Sigmoid colon (tissue), 7 donors: ENCODE measurements around the gene SPAM1. TPM values are rescaled to one million over a fixed set of nuclear protein-coding genes. Genes with fewer than 3 reads are reported as not detected.

Experiments used
- DNase-seq: peaks from one replicate; pipeline ENCODE4 v3.0.0-alpha.2; 2019
- H3K27ac ChIP-seq, 4 donors: fragments of 200-600 bp; sonication (generic); one replicate each; pipeline ENCODE4 v1.5.1; 2016 to 2019; ENCODE audit warnings: mild to moderate bottlenecking in 1 of 4
- H3K27me3 ChIP-seq, 3 donors: fragments of 200-600 bp; sonication (generic); one replicate each; pipeline ENCODE4 v1.5.1; 2019; ENCODE audit warnings: mild to moderate bottlenecking in 1 of 3
- H3K36me3 ChIP-seq, 4 donors: fragments of 200-600 bp; sonication (generic); one replicate each; pipeline ENCODE4 v1.5.1; 2016 to 2019
- H3K4me1 ChIP-seq, 4 donors: fragments of 200-600 bp; sonication (generic); one replicate each; pipeline ENCODE4 v1.5.1; 2017 to 2019
- H3K4me3 ChIP-seq, 4 donors: fragments of 200-600 bp; sonication (generic); one replicate each; pipeline ENCODE4 v1.5.1; 2017 to 2019; ENCODE audit warnings: mild to moderate bottlenecking in 2 of 4, moderate library complexity in 1 of 4
- H3K9me3 ChIP-seq, 4 donors: fragments of 200-600 bp in 3 of 4; sonication (generic) in 3 of 4; one replicate each; pipeline versions ENCODE4 v1.5.1 to v1.6.1; 2013 to 2019
- EP300 ChIP-seq, 4 donors: sonication (generic); formaldehyde crosslinking; IDR thresholded peaks; one replicate each; pipeline ENCODE4 v1.6.1; 2017; ENCODE audit warnings: antibody characterized with exemption in 4 of 4
- POLR2A ChIP-seq, 2 donors: fragments of 450-650 bp; IDR thresholded peaks; one replicate each; pipeline ENCODE4 v1.6.1; 2016; ENCODE audit warnings: antibody characterized with exemption in 2 of 2, mild to moderate bottlenecking in 2 of 2, moderate library complexity in 2 of 2
- POLR2AphosphoS5 ChIP-seq, 4 donors: sonication (generic); formaldehyde crosslinking; IDR thresholded peaks; one replicate each; pipeline ENCODE4 v1.6.1; 2017; ENCODE audit warnings: antibody characterized with exemption in 4 of 4
- WGBS, 2 donors: extraction: QIAGEN DNeasy Blood & Tissue Kit; methylation state at CpG; one replicate each; pipeline ENCODE4 v1.1.7; 2013; 5-methylcytosine and 5-hydroxymethylcytosine counted together
- intact Hi-C: fragments of 100-400 bp; cut with DNase I; formaldehyde crosslinking; loops from one replicate; pipeline ENCODE4 v1.15.1; 2023
- polyA plus RNA-seq, 3 donors: library from polyadenylated mRNA; stranded (reverse); fragments of 200-250 nt; gene quantifications; one replicate each; pipeline ENCODE4 v1.2.3, GENCODE V29; 2013
- total RNA-seq, 4 donors: library from RNA; depleted of rRNA; stranded (reverse); fragments of >200 nt; gene quantifications; one replicate each; pipeline ENCODE4 v1.1.0, GENCODE V29; 2016
- TF ChIP-seq, protein P1 (sequence below), 4 experiments: fragments of 450-650 bp in 3 of 4; fragments of 200-600 bp in 1 of 4; IDR thresholded peaks; one replicate each; pipeline ENCODE4 v1.5.1; 2016 to 2019; ENCODE audit warnings: antibody characterized with exemption in 4 of 4, mild to moderate bottlenecking in 3 of 4, moderate library complexity in 2 of 4
- donor health status: healthy with polysubstance abuse.
- donor health status: Bipolar disorder and iron deficiency.
- donor health status: healthy.

SPAM1 gene, protein sequence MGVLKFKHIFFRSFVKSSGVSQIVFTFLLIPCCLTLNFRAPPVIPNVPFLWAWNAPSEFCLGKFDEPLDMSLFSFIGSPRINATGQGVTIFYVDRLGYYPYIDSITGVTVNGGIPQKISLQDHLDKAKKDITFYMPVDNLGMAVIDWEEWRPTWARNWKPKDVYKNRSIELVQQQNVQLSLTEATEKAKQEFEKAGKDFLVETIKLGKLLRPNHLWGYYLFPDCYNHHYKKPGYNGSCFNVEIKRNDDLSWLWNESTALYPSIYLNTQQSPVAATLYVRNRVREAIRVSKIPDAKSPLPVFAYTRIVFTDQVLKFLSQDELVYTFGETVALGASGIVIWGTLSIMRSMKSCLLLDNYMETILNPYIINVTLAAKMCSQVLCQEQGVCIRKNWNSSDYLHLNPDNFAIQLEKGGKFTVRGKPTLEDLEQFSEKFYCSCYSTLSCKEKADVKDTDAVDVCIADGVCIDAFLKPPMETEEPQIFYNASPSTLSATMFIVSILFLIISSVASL
- not detected for total RNA-seq
- not detected for polyA plus RNA-seq

DNA sequence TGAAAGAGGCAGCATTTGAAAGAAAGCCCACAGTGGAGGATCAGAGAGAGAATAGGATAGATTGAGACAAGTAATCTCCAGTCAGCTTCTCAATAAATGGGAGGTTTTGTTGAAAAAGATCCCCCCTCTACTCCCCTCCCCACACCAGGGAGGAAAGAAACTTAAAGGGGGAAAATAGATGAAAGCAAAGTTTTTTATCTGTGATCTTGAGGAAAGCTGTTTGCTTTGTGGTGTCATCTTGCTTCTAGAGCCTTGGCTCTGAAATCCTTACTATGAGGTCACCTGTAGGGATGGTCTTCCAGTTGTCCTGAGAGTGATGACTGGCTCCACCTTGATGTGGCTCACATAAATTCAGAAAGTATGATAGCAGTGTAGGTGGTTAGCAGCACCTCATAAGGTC, at the start of gene SPAM1:
Gene SPAM1, plus strand, starts transcription at position 301 of the 400 bp plus-strand sequence. CDS start 28,330 bp downstream, outside the sequence.
- H3K4me1 ChIP-seq = no peaks in the 10 kb centered on the region
- DNase-seq = no peak
- H3K9me3 ChIP-seq = no peaks in the 10 kb centered on the region
- H3K27me3 ChIP-seq = no peaks in the 10 kb centered on the region
- no peak within 1 kb of the TSS for H3K27ac ChIP-seq
- H3K36me3 ChIP-seq = no peaks in the 10 kb centered on the region
- intact Hi-C loops = no loop called here
- TF ChIP-seq, protein P1, sequence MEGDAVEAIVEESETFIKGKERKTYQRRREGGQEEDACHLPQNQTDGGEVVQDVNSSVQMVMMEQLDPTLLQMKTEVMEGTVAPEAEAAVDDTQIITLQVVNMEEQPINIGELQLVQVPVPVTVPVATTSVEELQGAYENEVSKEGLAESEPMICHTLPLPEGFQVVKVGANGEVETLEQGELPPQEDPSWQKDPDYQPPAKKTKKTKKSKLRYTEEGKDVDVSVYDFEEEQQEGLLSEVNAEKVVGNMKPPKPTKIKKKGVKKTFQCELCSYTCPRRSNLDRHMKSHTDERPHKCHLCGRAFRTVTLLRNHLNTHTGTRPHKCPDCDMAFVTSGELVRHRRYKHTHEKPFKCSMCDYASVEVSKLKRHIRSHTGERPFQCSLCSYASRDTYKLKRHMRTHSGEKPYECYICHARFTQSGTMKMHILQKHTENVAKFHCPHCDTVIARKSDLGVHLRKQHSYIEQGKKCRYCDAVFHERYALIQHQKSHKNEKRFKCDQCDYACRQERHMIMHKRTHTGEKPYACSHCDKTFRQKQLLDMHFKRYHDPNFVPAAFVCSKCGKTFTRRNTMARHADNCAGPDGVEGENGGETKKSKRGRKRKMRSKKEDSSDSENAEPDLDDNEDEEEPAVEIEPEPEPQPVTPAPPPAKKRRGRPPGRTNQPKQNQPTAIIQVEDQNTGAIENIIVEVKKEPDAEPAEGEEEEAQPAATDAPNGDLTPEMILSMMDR (IDR thresholded peaks at IDR 0.05) = no peak
- TF ChIP-seq EP300 (IDR thresholded peaks at IDR 0.05) = no peak
- TF ChIP-seq POLR2A (IDR thresholded peaks at IDR 0.05) = no peak
- no peak for TF ChIP-seq POLR2AphosphoS5 (IDR thresholded peaks at IDR 0.05)
- H3K4me3 ChIP-seq = no peak within 1 kb of the TSS

DNA sequence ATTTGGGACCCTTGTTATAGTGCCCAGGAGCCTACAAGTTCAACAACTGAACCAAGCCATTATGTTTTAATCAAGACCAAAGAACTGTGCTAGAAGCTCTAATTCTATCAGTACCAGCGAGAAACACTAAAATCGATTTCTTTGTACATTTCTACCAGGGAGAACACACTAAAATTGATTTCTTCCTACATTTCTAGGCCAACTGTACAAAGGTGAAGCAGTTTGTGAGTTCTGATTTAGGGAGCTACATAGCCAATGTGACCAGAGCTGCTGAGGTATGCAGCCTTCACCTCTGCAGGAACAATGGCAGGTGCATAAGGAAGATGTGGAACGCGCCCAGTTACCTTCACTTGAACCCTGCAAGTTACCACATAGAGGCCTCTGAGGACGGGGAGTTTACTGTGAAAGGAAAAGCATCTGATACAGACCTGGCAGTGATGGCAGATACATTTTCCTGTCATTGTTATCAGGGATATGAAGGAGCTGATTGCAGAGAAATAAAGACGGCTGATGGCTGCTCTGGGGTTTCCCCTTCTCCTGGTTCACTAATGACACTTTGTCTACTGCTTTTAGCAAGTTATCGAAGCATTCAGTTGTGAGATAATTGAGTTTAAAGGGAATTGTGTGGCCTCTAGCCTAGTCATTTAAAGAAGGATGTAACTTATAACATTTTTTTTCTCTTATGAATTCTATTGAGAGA, 48.3 kb upstream of the SPAM1 start:
- H3K36me3 ChIP-seq = no peaks in the 10 kb centered on the region
- WGBS, 2 donors = 80 to 86% methylated on average over 7 of the region's 7 CpGs
- H3K27ac ChIP-seq = no peak overlapping the region
- TF ChIP-seq, protein P1 (IDR thresholded peaks at IDR 0.05) = no peak
- TF ChIP-seq EP300 (IDR thresholded peaks at IDR 0.05) (no peak), POLR2A (IDR thresholded peaks at IDR 0.05) (no peak), POLR2AphosphoS5 (IDR thresholded peaks at IDR 0.05) (no peak)
- H3K9me3 ChIP-seq = no peaks in the 10 kb centered on the region
- H3K4me3 ChIP-seq = no peak overlapping the region
- intact Hi-C loops = no loop called here
- no peak for DNase-seq
- no peaks in the 10 kb centered on the region for H3K4me1 ChIP-seq
- H3K27me3 ChIP-seq = no peaks in the 10 kb centered on the region

DNA sequence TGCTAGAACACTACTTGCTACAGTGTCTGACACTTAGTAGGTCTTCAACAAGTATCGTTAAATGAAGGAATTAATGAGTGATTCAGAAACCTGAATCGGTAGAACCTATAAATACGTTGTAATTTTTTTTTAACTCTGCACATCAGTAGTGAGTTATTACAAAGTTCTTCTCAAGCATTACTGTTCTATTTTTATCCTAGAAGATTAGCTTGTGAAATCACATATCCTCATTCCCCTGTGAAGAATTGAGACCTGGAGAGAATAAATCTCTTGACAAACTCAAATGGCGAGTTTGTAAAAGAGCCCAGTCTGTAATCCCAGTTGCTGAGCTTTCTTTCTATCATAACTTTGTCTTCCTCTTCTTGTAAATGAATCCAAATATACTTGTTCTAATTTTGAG, 45.4 kb upstream of the SPAM1 start:
- no peak overlapping the region for H3K4me3 ChIP-seq
- WGBS, 2 donors = 86 to 93% methylated on average over 4 of the region's 4 CpGs
- intact Hi-C loops = no loop called here
- H3K27me3 ChIP-seq = no peaks in the 10 kb centered on the region
- no peaks in the 10 kb centered on the region for H3K36me3 ChIP-seq
- DNase-seq = no peak
- TF ChIP-seq, protein P1 (IDR thresholded peaks at IDR 0.05) = no peak
- TF ChIP-seq POLR2AphosphoS5 (IDR thresholded peaks at IDR 0.05) (no peak), POLR2A (IDR thresholded peaks at IDR 0.05) (no peak), EP300 (IDR thresholded peaks at IDR 0.05) (no peak)
- H3K27ac ChIP-seq = no peak overlapping the region
- H3K4me1 ChIP-seq = no peaks in the 10 kb centered on the region
- H3K9me3 ChIP-seq = no peaks in the 10 kb centered on the region

DNA sequence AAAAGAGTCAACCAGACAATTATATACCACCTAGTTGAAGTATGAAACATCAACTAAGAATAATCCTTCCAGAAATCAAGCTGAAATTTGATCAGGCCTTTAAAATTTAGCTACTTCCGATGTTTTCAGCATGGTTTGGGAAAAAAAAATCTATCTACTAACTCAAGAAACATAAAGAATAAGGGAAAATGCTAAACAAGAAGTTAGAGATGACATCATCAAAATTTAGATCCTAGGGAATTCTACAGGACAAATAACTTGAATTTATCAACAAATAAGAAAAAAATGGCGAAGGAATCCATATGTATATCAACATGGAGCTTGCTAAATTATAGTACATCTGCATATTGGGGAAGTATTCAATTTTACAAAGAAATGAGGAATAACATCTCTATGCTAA, 43.7 kb upstream of the SPAM1 start:
- no peaks in the 10 kb centered on the region for H3K36me3 ChIP-seq
- H3K9me3 ChIP-seq = no peaks in the 10 kb centered on the region
- no peaks in the 10 kb centered on the region for H3K4me1 ChIP-seq
- no peak overlapping the region for H3K27ac ChIP-seq
- H3K4me3 ChIP-seq = no peak overlapping the region
- intact Hi-C loops = no loop called here
- H3K27me3 ChIP-seq = no peaks in the 10 kb centered on the region
- no peak for TF ChIP-seq POLR2AphosphoS5 (IDR thresholded peaks at IDR 0.05)
- no peak for TF ChIP-seq EP300 (IDR thresholded peaks at IDR 0.05)
- no peak for TF ChIP-seq POLR2A (IDR thresholded peaks at IDR 0.05)
- TF ChIP-seq, protein P1 (IDR thresholded peaks at IDR 0.05) = no peak
- no peak for DNase-seq
- 68 to 98% methylated on average over 2 of the region's 2 CpGs for WGBS, 2 donors
